ENCODE results near the gene SLC38A3.

The SLC38A3 gene

GRCh38 chr3:50193286-50193685 lies 11.8 kb upstream of the SLC38A3 start:
- Histone ChIP-seq H3K4me1 (ENCODE audit: low read depth, poor library complexity, severe bottlenecking) (no peaks in the 10 kb centered on the region), H3K27ac (no peak overlapping the region), H4K20me1 (ENCODE audit: insufficient read depth) (no peaks in the 10 kb centered on the region), H3K4me2 (no peak overlapping the region), H3K79me2 (ENCODE audit: insufficient read depth, low read depth) (no peaks in the 10 kb centered on the region), H3K9ac (no peak overlapping the region), H3K4me3 (IDR thresholded peaks at IDR 0.05; ENCODE audit: insufficient read depth, low read depth, low read length) (no peak overlapping the region), H3K27me3 (ENCODE audit: insufficient read depth, low read depth) (peaks cover 18% of the 10 kb centered on the region; the same call in 1 of the 2 replicates), H2AFZ (ENCODE audit: low read depth) (no peak overlapping the region), H3K36me3 (ENCODE audit: insufficient read depth) (no peaks in the 10 kb centered on the region)
- TF ChIP-seq CTCF (conservative IDR thresholded peaks at IDR 0.05; ENCODE audit: low read depth, low read length) = no peak

GRCh38 chr3:50193746-50194127 lies 11.3 kb upstream of the SLC38A3 start:
- Histone ChIP-seq H3K4me3 (IDR thresholded peaks at IDR 0.05; ENCODE audit: insufficient read depth, low read depth, low read length) (no peak overlapping the region), H2AFZ (ENCODE audit: low read depth) (no peak overlapping the region), H3K4me2 (no peak overlapping the region), H3K4me1 (ENCODE audit: low read depth, poor library complexity, severe bottlenecking) (no peaks in the 10 kb centered on the region), H3K9ac (no peak overlapping the region), H3K79me2 (ENCODE audit: insufficient read depth, low read depth) (no peaks in the 10 kb centered on the region), H3K27me3 (ENCODE audit: insufficient read depth, low read depth) (peaks cover 22% of the 10 kb centered on the region; the same call in 1 of the 2 replicates), H4K20me1 (ENCODE audit: insufficient read depth) (no peaks in the 10 kb centered on the region), H3K36me3 (ENCODE audit: insufficient read depth) (no peaks in the 10 kb centered on the region), H3K27ac (no peak overlapping the region)
- TF ChIP-seq CTCF (conservative IDR thresholded peaks at IDR 0.05; ENCODE audit: low read depth, low read length) = no peak

GRCh38 chr3:50194128-50194902 lies 10.8 kb upstream of the SLC38A3 start:
- no peaks in the 10 kb centered on the region for H4K20me1 ChIP-seq (ENCODE audit: insufficient read depth)
- H3K4me2 ChIP-seq = no peak overlapping the region
- no peak overlapping the region for H3K4me3 ChIP-seq (IDR thresholded peaks at IDR 0.05; ENCODE audit: insufficient read depth, low read depth, low read length)
- H3K27me3 ChIP-seq (ENCODE audit: insufficient read depth, low read depth) = peaks cover 26% of the 10 kb centered on the region; the same call in 1 of the 2 replicates
- no peaks in the 10 kb centered on the region for H3K4me1 ChIP-seq (ENCODE audit: low read depth, poor library complexity, severe bottlenecking)
- no peaks in the 10 kb centered on the region for H3K79me2 ChIP-seq (ENCODE audit: insufficient read depth, low read depth)
- no peak overlapping the region for H3K9ac ChIP-seq
- no peaks in the 10 kb centered on the region for H3K36me3 ChIP-seq (ENCODE audit: insufficient read depth)
- TF ChIP-seq CTCF (conservative IDR thresholded peaks at IDR 0.05; ENCODE audit: low read depth, low read length) = peak; percentile 50
- H3K27ac ChIP-seq = no peak overlapping the region
- no peak overlapping the region for H2AFZ ChIP-seq (ENCODE audit: low read depth)

GRCh38 chr3:50194903-50195500 lies 10.1 kb upstream of the SLC38A3 start:
- no peaks in the 10 kb centered on the region for H3K4me1 ChIP-seq (ENCODE audit: low read depth, poor library complexity, severe bottlenecking)
- no peak overlapping the region for H3K27ac ChIP-seq
- H3K4me3 ChIP-seq (IDR thresholded peaks at IDR 0.05; ENCODE audit: insufficient read depth, low read depth, low read length) = no peak overlapping the region
- H2AFZ ChIP-seq (ENCODE audit: low read depth) = no peak overlapping the region
- H3K4me2 ChIP-seq = no peak overlapping the region
- TF ChIP-seq CTCF (conservative IDR thresholded peaks at IDR 0.05; ENCODE audit: low read depth, low read length) = peak; percentile 15; the same call in 1 of the 2 replicates
- no peaks in the 10 kb centered on the region for H3K79me2 ChIP-seq (ENCODE audit: insufficient read depth, low read depth)
- no peak overlapping the region for H3K9ac ChIP-seq
- H3K36me3 ChIP-seq (ENCODE audit: insufficient read depth) = no peaks in the 10 kb centered on the region
- H3K27me3 ChIP-seq (ENCODE audit: insufficient read depth, low read depth) = peaks cover 33% of the 10 kb centered on the region; the same call in 1 of the 2 replicates
- no peaks in the 10 kb centered on the region for H4K20me1 ChIP-seq (ENCODE audit: insufficient read depth)
